Heart right ventricle (tissue), 16 donors: ENCODE measurements around the gene MAD1L1. TPM values are rescaled to one million over a fixed set of nuclear protein-coding genes. Genes with fewer than 3 reads are reported as not detected.

Source experiments
- ATAC-seq, 8 donors: fragments of 200-7000 bp; cut with Tn5 transposase; one replicate each; pipeline ENCODE4 v1.9.1; 2020; ENCODE audit warnings: mild to moderate bottlenecking in 8 of 8, moderate library complexity in 8 of 8, moderate number of reproducible peaks in 1 of 8
- DNase-seq, 2 donors: peaks; one replicate each; pipeline ENCODE4 v3.0.0-alpha.2; 2020
- H3K27ac ChIP-seq, 10 donors: fragments of 200-600 bp; sonication (generic) in 2 of 10; one replicate each; pipeline versions ENCODE4 v1.5.0 to v1.8.0; 2020 to 2022; ENCODE audit warnings: mild to moderate bottlenecking in 3 of 10
- H3K27me3 ChIP-seq, 7 donors: fragments of 200-600 bp; one replicate each; pipeline ENCODE4 v1.8.0; 2021 to 2022; ENCODE audit warnings: mild to moderate bottlenecking in 2 of 7
- H3K36me3 ChIP-seq, 9 donors: fragments of 200-600 bp; sonication (generic) in 1 of 9; one replicate each; pipeline versions ENCODE4 v1.5.0 to v1.8.0; 2020 to 2022; ENCODE audit warnings: mild to moderate bottlenecking in 2 of 9
- H3K4me1 ChIP-seq, 9 donors: fragments of 200-600 bp; sonication (generic) in 1 of 9; one replicate each; pipeline versions ENCODE4 v1.5.0 to v1.8.0; 2020 to 2022; ENCODE audit warnings: mild to moderate bottlenecking in 4 of 9
- H3K4me3 ChIP-seq, 10 donors: fragments of 200-600 bp; sonication (generic) in 2 of 10; one replicate each; pipeline versions ENCODE4 v1.5.0 to v1.8.0; 2020 to 2022; ENCODE audit warnings: mild to moderate bottlenecking in 7 of 10, moderate library complexity in 2 of 10
- H3K9me3 ChIP-seq, 11 donors: fragments of 200-600 bp in 10 of 11; sonication (generic) in 2 of 11; one replicate each; pipeline versions ENCODE4 v1.5.0 to v1.8.0; 2013 to 2022; ENCODE audit warnings: mild to moderate bottlenecking in 2 of 11, control low read depth in 1 of 11, moderate library complexity in 1 of 11
- WGBS, 2 donors: extraction: QIAGEN DNeasy Blood & Tissue Kit; methylation state at CpG; one replicate each; pipeline ENCODE4 v1.1.7; 2013; ENCODE audit warnings: inconsistent platforms in 1 of 2; 5-methylcytosine and 5-hydroxymethylcytosine counted together
- intact Hi-C, 10 donors: fragments of 100-400 bp; cut with DNase I; formaldehyde crosslinking; loops; one replicate each; pipeline versions ENCODE4 v1.11.1 to v1.14.2; 2022
- polyA plus RNA-seq, 2 donors: library from polyadenylated mRNA; stranded (reverse); fragments of 200-250 nt; gene quantifications; one replicate each; pipeline ENCODE4 v1.2.3, GENCODE V29; 2013
- total RNA-seq, 10 donors: library from RNA; stranded (reverse); fragmentation: NEBNext Ultra II Directional in 3 of 10; extraction: Animal tissue kit (Norgen Biotek cat#: 25700) in 3 of 10; gene quantifications; one replicate each; pipeline versions ENCODE4 v1.2.1 to v1.2.4, GENCODE V29; 2021 to 2023
- TF ChIP-seq, protein P1 (sequence below), 9 donors: fragments of 200-600 bp; sonication (generic) in 2 of 9; IDR thresholded peaks; one replicate each; pipeline versions ENCODE4 v1.5.0 to v1.8.0; 2021 to 2022; ENCODE audit warnings: antibody characterized with exemption in 9 of 9, mild to moderate bottlenecking in 5 of 9, moderate library complexity in 1 of 9
- donor health status: Arrhythmogenic right ventricular cardiomyopathy.
- donor health status: ischemic (EF 13 %, LVEDD 7.1; RV severe dilation, severe dysfunction).
- donor health status: healthy with polysubstance abuse.
- donor health status: DM: no; HTN: yes; CAD: no.
- donor health status: DM: no; HTN: no; CAD: no.
- donor health status: ischemic (EF 25% LVEDD 6.9; RV normal size, moderate dysfunction).
- donor health status: ischemic (EF 25% LVEDD 5.7; RV mildly dilated, moderate dysfunction).
- donor health status: healthy.
- donor health status: DM: yes; HTN: yes; CAD: no.
- donor health status: Ischemic cardiomyopathy.
- donor health status: ischemic (EF 35%, LVEDD 5.7; RV mildly dilated, moderate dysfunction).
- donor health status: nonischemic (EF 11% LVEDD 7.7; RV severe dilation, severe dysfunction).
- donor health status: DM: yes; HTN: yes; CAD: no.
- donor health status: PGD.
- donor health status: ischemic (EF 29% LVEDD 5.4; RV normal size, mild dysfunction).
- donor health status: nonischemic (EF 23%, LVEDD 6.1; RV moderate dilation, normal function).

The MAD1L1 gene
- total and polyA plus RNA-seq, 12 donors, result 13.8 to 46.8 (median 20.2) TPM

- Histone ChIP-seq H3K27ac (no peak overlapping the region), H3K9me3 (peaks cover 0 to 9% (median 0%) of the 10 kb centered on the region in 11 donors), H3K36me3 (no peaks in the 10 kb centered on the region), H3K4me1 (peaks cover 0 to 5% (median 0%) of the 10 kb centered on the region in 9 donors), H3K4me3 (no peak overlapping the region), H3K27me3 (peaks cover 0 to 3% (median 0%) of the 10 kb centered on the region in 7 donors)
- TF ChIP-seq, protein P1, sequence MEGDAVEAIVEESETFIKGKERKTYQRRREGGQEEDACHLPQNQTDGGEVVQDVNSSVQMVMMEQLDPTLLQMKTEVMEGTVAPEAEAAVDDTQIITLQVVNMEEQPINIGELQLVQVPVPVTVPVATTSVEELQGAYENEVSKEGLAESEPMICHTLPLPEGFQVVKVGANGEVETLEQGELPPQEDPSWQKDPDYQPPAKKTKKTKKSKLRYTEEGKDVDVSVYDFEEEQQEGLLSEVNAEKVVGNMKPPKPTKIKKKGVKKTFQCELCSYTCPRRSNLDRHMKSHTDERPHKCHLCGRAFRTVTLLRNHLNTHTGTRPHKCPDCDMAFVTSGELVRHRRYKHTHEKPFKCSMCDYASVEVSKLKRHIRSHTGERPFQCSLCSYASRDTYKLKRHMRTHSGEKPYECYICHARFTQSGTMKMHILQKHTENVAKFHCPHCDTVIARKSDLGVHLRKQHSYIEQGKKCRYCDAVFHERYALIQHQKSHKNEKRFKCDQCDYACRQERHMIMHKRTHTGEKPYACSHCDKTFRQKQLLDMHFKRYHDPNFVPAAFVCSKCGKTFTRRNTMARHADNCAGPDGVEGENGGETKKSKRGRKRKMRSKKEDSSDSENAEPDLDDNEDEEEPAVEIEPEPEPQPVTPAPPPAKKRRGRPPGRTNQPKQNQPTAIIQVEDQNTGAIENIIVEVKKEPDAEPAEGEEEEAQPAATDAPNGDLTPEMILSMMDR (IDR thresholded peaks at IDR 0.05), result no peak
- intact Hi-C loops, result no loop called here
- 81 to 86% methylated on average over 14 of the region's 14 CpGs for WGBS, 2 donors
- DNase-seq (no peak), ATAC-seq (no peak)
Measured at GRCh38 chr7:1806354-1806753, 426.4 kb downstream of the MAD1L1 start.

GRCh38 chr7:1804310-1804709, 428.4 kb downstream of the MAD1L1 start:
- ATAC-seq (no peak), DNase-seq (no peak)
- TF ChIP-seq, protein P1 (IDR thresholded peaks at IDR 0.05), result no peak
- WGBS, 2 donors, result 87 to 88% methylated on average over 21 of the region's 21 CpGs
- Histone ChIP-seq H3K27me3 (peaks cover 0 to 3% (median 0%) of the 10 kb centered on the region in 7 donors), H3K27ac (no peak overlapping the region), H3K4me1 (no peaks in the 10 kb centered on the region), H3K4me3 (no peak overlapping the region), H3K9me3 (peaks cover 0 to 13% (median 0%) of the 10 kb centered on the region in 11 donors), H3K36me3 (no peaks in the 10 kb centered on the region)
- intact Hi-C loops, result no loop called here

- intact Hi-C loops, result no loop called here
- peaks cover 0 to 13% (median 0%) of the 10 kb centered on the region in 11 donors for H3K9me3 ChIP-seq
- H3K4me3 ChIP-seq, result no peak overlapping the region
- H3K36me3 ChIP-seq, result no peaks in the 10 kb centered on the region
- TF ChIP-seq, protein P1 (IDR thresholded peaks at IDR 0.05), result no peak
- DNase-seq (no peak), ATAC-seq (no peak)
- H3K27me3 ChIP-seq, result peaks cover 0 to 3% (median 0%) of the 10 kb centered on the region in 7 donors
- H3K27ac ChIP-seq, result no peak overlapping the region
- no peaks in the 10 kb centered on the region for H3K4me1 ChIP-seq
- WGBS, 2 donors, result 80% methylated on average over 4 of the region's 4 CpGs
Measured at GRCh38 chr7:1802899-1803298, 429.8 kb downstream of the MAD1L1 start.

DNA sequence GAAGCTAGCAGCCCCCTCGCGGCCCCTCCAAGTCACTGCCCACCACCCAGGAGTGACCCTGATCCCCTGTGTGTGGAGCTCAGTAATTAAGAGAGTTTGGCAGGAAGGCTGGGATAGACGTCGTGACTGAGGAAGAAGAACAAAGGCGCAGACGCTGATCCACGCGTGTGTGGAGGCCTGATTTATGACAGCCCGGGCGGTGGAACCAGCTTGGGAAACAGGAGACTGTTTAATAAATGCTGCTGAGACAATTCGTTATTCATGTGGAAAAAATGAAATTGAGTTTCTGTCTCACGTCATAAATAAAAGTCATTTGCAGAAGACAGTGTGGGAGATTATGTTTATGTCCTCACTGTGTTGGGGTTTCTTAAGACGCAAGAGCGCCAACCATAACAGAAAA, 431.8 kb downstream of the MAD1L1 start:
- intact Hi-C loops, result no loop called here
- Histone ChIP-seq H3K27me3 (peaks cover 0 to 4% (median 2%) of the 10 kb centered on the region in 7 donors), H3K9me3 (peaks cover 0 to 17% (median 0%) of the 10 kb centered on the region in 11 donors), H3K4me3 (no peak overlapping the region), H3K27ac (no peak overlapping the region), H3K4me1 (no peaks in the 10 kb centered on the region), H3K36me3 (no peaks in the 10 kb centered on the region)
- TF ChIP-seq, protein P1 (IDR thresholded peaks at IDR 0.05), result no peak
- no peak for DNase-seq
- 70 to 74% methylated on average over 14 of the region's 14 CpGs for WGBS, 2 donors
- no peak for ATAC-seq
